Erythroblast (primary cell): ENCODE measurements around the gene SSBP4.
"Not testable (repeated sequence)": the region's sequence is repeated elsewhere in the genome, so short reads cannot be mapped to it uniquely, and the experiment has no call there.

ENCODE experiments used
- DNase-seq, 2 experiments: peaks; one replicate each; lab custom pipeline; 2025; lab: John Stamatoyannopoulos, UW
- GATA1 ChIP-seq: IDR thresholded peaks from 2 replicates; pipeline ENCODE4 v1.6.1; 2011; ENCODE audit warnings: low read depth, mild to moderate bottlenecking, control low read depth, low read length, moderate library complexity
- POLR2A ChIP-seq: IDR thresholded peaks from 2 replicates; pipeline ENCODE4 v1.6.1; 2011; ENCODE audit warnings: mild to moderate bottlenecking, low read length

Gene SSBP4

DNA sequence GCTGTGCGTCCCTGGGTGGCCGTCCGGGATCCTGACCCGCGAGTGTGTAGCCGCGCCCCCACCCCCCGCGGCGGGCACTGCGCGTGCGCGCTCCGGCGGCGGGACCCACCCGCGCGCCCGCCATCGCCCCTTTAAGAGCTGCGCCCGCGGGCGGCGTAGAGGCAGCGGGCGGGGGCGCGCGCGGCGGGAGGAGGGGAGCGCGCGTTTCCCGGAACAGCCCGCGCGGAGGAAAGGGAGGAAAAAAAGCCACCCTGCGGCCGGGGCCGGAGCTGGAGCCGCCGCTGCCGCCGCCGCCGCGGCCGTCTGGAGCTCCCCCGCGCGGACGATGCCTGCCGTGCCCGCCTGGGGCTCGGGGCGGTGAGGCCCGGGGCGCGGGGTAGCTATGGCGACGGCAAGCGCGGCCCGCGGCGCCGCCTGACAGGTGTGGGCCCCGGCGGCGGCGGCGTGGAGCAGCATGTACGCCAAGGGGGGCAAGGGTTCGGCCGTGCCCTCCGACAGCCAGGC lies at the start of gene SSBP4:
Gene SSBP4 (plus strand): TSS at position 204 of the 504 bp plus-strand sequence. CDS start 251 bp downstream, at position 455.
- TF ChIP-seq GATA1 (no peak), POLR2A (no peak)
- DNase-seq: peak; percentile 89 to 92

DNA sequence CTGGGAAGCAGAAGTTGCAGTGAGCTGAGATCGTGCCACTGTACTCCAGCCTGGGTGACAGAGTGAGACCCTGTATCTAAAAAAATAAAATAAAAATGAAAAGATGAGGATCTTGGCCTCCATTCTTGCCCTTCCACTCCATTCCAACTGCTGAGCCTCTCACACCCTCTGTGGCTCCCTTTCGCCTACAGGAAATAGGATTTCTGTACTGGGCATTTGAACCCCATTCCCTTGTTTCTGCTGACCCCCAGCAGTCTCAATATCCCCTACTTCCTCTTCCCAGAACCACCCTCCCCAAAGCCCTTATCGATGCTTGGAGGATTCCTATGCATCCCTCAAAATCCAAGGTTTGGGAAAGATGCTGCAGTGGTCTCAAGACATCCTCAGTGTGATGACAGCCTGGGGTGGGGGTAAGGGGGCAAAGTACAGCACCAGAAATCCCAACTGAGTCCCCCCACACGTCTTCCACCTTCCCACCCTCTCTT lies 45.7 kb upstream of the SSBP4 start:
- DNase-seq: no peak
- TF ChIP-seq GATA1: no peak
- TF ChIP-seq POLR2A: no peak

DNA sequence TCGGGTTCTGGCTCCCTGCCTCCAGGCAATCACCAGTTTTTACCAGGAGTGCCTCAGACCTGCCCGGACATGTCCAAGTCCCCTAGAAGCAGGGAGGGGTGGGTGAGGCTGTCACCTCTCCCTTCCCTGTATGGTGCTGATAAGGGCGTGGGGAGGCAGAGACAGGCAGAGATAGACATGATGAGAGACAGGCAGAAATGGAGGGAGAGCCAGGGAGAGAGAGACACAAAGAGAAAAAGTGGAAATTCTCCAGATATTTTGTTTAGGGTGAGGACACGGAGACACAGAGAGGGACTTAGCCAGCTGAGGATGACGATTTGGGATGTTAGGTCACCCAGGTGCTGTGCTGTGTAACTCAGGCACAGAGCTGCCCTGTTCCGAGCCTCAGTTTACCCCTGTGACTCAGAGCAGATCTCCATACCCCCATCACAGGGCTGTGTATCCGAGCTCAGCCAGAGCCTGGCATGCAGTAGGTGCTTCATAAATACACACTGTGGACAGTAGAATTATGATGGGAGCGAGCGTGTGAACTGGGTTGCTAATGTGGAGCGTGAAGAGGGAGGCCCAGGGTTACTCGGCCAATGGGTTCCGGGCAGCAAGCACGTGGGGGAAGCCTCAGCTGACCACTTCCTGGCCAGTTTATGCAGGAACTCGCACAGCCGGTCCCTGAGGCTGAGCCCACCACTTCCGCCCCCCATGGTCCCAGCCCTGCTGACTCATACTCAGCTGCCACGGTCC lies 45.1 kb upstream of the SSBP4 start:
- DNase-seq: peak; percentile 96 to 98
- TF ChIP-seq GATA1 (no peak), POLR2A (peak; percentile 92)

DNA sequence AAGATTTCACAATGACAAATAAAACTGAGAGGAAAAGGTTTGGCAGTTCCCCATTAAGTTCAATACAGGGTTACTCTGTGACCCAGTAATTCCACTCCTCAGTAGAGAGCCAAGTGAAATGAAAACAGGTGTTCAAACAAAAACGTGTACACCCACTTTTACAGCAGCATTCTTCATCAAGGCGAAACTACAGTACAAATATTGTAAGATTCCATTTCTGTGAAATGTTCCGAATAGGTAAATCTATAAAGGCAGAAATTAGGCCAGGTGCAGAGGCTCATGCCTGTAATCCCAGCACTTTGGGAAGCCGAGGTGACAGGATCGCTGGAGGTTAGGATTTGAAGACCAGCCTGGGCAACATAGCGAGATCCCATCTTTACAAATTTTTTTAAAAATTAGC lies 42.2 kb upstream of the SSBP4 start:
- DNase-seq: no peak
- TF ChIP-seq GATA1 (no peak), POLR2A (no peak)

DNA sequence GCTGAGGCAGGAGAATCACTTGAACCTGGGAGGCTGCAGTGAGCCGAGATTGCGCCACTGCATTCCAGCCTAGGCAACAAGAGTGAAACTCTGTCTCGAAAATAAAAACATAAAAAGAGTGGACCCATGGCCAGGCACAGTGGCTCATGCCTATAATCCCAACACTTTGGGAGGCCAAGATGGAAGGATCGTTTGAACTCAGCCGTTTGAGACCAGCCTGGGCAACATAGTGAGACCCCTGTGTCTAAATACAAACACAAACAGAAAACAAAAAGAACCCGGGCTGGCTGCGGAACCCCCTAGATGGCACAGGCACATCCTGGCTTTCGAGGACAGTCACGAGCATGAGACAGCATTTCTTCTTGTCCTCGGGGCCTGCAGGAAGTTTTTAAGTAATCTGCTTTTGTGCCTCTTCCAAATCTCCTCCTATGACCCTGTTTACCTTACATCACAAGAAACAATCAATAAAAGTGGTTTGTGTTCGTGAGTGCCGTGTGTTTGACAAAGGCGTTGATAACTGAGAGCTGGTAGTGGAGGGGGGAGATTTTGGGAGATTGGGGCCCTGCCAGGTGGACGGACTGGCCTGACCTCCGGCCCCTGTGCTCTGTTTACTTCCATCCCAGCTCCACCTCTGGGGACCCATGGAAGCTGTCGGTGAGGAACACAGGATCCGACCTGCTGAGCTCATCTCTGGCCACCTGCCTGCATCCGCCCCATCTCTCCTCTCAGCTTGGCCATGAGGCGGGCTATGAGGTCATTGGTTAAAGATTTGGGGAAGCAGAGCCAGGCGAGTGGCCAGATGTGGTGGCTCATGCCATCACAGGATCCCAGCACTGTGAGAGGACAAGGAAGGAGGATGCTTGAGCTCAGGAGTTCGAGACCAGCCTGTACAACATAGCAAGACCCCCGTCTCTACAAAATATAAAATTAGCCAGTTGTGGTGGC lies 39.1 kb upstream of the SSBP4 start:
- TF ChIP-seq POLR2A: no peak
- TF ChIP-seq GATA1: no peak
- DNase-seq: peak in 1 of 2 experiments; percentile 86

DNA sequence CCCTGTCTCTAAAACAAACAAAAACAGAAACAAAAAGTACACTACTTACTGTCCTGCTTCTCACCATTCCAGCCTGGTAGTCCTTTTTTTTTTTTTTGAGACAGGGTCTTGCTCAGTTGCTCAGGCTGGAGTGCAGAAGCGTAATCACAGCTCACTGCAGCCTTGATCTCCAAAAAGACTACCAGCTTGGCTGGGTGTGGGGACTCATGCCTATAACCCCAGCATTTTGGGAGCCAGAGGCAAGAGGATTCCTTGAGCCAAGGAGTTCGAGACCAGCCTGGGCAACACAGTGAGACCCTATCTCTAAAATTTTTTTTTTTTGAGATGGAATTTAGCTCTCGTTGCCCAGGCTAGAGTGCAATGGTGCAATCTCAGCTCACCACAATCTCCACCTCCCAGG lies 38.4 kb upstream of the SSBP4 start:
- TF ChIP-seq GATA1: no peak
- TF ChIP-seq POLR2A: no peak
- DNase-seq: no peak

DNA sequence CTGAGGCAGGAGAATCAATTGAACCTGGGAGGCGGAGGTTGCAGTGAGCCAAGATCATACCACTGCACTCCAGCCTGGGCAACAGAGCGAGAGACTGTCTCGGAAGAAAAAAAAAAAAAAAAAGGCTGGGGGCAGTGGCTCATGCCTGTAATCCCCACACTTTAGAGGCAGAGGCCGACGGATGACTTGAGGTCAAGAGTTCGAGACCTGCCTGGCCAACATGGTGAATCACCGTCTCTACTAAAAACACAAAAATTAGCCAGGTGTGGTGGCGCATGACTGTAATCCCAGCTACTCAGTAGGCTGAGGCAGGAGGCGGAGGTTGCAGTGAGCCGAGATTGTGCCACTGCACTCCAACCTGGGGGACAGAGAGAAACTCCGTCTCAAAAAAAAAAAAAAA lies 35.6 kb upstream of the SSBP4 start:
- not testable (repeated sequence) for DNase-seq

DNA sequence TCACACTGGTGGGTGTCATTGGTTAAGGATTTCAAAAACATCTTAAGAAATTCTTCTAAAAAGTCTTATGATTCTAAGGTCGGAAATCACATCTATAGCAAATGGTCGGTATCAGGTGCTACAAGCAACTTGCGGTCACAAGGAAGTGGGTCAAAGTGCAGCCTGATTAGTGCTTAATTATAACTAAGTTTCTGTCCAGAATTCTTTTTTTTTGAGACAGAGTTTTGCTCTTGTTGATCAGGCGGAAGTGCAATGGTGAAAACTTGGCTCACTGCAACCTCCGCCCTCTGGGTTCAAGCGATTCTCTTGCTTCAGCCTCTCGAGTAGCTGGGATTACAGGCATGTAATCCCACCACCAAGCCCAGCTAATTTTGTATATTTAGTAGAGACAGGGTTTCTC lies 34.4 kb upstream of the SSBP4 start:
- DNase-seq: no peak
- no peak for TF ChIP-seq GATA1
- TF ChIP-seq POLR2A: no peak

DNA sequence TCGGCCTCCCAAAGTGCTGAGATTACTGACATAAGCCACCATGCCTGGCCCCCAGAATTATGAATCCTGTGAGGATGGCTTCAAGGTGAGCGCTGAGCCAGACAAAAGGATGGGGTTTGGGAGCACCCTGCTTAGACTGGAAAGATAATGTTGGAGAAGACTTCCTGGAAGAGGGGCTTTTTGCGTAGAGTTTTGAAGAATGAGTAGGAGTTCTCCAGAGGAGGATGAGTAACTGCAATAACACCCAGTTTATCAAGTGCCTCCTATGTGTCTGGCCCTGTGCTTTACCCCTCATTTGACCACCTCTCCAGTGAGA lies 33.9 kb upstream of the SSBP4 start:
- TF ChIP-seq POLR2A: no peak
- TF ChIP-seq GATA1: no peak
- no peak for DNase-seq

DNA sequence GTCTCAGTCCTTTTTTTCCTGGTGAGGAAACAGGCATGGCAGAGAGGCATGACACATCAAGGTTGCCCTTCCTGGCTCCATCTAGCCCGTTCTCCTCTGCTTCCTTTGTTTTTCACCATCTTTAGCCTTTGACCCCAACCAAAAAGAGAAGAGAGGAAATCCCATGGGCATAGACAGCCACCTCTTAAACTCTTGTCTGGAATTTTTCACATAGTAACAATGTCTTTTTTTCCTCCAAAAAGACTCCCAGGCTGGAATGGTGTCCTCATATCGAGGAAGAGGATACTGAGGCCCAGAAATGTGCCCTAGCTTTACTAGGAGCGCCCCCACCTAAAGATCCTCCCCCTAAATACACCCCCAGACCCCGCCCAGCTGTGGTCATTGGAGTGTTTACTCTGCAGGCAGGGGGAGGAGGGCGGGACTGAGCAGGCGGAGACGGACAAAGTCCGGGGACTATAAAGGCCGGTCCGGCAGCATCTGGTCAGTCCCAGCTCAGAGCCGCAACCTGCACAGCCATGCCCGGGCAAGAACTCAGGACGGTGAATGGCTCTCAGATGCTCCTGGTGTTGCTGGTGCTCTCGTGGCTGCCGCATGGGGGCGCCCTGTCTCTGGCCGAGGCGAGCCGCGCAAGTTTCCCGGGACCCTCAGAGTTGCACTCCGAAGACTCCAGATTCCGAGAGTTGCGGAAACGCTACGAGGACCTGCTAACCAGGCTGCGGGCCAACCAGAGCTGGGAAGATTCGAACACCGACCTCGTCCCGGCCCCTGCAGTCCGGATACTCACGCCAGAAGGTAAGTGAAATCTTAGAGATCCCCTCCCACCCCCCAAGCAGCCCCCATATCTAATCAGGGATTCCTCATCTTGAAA lies 33.3 kb upstream of the SSBP4 start, which contains the start of gene GDF15:
Gene GDF15 (plus strand): TSS at position 484 of the 868 bp plus-strand sequence. CDS start 32 bp downstream, at position 516.
- peak; percentile 93 to 97 for DNase-seq
- TF ChIP-seq POLR2A (peak; percentile 92), GATA1 (no peak)

DNA sequence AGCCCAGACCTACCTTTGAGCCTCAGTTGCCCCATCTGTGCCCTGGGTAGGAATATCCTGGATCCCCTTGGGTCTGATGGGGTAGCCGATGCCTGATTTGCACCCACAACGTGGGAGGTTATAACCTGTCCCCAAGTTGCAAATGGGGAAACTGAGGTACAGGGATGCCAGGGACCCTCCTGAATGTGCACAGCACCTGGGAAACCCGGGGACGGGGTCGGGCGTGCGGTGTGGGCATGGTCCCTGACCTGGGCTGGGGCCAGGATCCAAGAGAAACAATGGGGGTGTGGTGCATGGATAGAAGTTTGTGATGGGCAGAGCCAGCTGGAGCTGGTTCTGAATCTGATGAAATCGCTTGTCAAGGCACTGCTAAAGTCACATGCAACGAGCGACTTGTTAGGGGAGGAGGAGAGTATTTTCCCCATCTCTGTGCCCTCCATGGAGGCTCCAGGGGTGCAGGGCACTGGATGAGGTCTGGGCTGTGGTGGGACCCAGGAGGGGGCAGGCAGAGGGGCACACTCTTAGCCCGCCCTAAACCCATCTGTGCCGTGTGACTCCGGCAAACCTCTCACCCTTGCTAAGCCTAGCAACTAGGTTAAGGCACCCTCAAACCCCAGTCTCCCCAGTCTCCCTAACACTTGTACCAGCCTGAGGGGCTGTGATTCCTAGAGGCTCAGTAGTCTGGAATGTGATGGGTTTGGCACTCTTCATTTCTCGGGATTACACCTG lies 32.5 kb upstream of the SSBP4 start:
- peak; percentile 77 to 86 for DNase-seq
- TF ChIP-seq POLR2A (peak; percentile 74), GATA1 (no peak)

DNA sequence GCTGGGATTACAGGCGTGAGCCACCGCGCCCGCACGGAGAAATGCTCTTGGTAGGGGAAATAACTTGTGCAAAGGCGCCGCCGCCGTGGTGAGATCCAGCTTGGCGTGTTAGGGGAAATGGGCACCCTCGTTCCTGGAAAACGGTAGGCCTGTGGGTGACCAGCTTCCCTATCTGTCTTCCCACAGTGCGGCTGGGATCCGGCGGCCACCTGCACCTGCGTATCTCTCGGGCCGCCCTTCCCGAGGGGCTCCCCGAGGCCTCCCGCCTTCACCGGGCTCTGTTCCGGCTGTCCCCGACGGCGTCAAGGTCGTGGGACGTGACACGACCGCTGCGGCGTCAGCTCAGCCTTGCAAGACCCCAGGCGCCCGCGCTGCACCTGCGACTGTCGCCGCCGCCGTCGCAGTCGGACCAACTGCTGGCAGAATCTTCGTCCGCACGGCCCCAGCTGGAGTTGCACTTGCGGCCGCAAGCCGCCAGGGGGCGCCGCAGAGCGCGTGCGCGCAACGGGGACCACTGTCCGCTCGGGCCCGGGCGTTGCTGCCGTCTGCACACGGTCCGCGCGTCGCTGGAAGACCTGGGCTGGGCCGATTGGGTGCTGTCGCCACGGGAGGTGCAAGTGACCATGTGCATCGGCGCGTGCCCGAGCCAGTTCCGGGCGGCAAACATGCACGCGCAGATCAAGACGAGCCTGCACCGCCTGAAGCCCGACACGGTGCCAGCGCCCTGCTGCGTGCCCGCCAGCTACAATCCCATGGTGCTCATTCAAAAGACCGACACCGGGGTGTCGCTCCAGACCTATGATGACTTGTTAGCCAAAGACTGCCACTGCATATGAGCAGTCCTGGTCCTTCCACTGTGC lies 30.9 kb upstream of the SSBP4 start:
- TF ChIP-seq GATA1 (no peak), POLR2A (peak; percentile 58)
- DNase-seq: peak; percentile 95
